DLD1 (cell line): Measurements from ENCODE around the gene SAT2.

Experiments
- in situ Hi-C: cut with HindIII; loops from 2 replicates; pipeline ENCODE4 v1.10.0; 2017; ENCODE audit warnings: low sequenced_read_pairs

SAT2 gene

GRCh38 chr17:7592422-7593021, 35.1 kb downstream of the SAT2 start:
- in situ Hi-C loops, result no loop called here

- in situ Hi-C loops, result no loop called here
Observed at GRCh38 chr17:7591596-7591995, 36.0 kb downstream of the SAT2 start.

DNA sequence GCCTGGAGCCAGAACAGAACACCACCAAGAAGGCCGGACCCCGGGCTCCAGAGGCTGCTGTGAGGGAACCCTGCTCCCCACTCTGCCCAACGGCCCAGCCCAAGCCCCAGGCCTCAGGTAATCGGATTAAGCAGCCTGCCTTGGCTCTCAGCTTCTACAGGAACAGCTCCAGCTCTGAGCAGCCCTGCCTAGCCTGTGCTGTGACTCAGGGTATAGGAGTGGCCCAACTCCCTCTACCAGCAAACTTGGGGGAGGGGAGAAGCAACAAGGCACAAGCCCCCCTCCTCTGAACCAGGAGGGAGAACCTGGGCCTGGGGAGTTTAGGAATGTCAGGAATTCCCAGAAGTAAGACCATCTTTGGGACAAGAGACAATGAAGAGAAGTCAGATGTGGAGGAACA, 36.9 kb downstream of the SAT2 start:
- in situ Hi-C loops, result no loop called here

- in situ Hi-C loops, result no loop called here
Observed at GRCh38 chr17:7589891-7590691, 37.5 kb downstream of the SAT2 start, which contains the start of gene SOX15. Gene SOX15, minus strand, starts transcription at chr17:7590094. Its CDS starts 418 bp downstream, at chr17:7589676.

- in situ Hi-C loops, result no loop called here
Observed at GRCh38 chr17:7589204-7589868, 38.3 kb downstream of the SAT2 start.

DNA sequence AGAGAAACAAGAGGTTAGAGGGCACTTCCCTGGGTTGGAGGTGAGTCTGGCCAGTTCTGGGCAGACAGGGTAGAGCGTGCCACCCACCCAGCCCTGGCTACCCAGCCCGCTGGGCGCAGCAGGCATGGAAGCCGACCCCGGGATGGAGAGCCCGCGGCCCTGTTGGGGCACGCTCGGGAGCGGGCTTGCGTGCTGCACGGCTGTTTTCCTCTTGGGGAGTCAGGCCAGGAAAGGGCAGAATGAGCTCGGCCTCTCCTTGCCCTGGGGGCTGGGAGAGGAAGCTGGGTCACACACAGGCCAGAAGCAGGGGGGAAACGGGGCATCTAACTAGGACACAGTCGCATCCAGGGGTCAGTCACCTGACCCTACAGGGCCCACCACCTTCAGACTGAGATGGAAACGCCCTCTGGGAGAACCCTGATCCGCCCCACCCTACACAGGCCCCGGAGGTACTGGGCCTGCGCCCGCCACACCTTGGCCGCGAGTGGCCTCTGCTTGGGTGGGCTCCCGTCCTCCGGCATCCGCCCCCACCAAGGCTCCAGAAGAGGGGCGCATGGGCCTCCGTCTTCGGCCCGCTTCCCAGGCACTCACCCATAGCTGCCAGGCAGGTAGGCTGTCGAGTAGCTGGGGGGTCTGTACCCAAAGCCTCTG, 38.9 kb downstream of the SAT2 start:
- in situ Hi-C loops, result no loop called here

DNA sequence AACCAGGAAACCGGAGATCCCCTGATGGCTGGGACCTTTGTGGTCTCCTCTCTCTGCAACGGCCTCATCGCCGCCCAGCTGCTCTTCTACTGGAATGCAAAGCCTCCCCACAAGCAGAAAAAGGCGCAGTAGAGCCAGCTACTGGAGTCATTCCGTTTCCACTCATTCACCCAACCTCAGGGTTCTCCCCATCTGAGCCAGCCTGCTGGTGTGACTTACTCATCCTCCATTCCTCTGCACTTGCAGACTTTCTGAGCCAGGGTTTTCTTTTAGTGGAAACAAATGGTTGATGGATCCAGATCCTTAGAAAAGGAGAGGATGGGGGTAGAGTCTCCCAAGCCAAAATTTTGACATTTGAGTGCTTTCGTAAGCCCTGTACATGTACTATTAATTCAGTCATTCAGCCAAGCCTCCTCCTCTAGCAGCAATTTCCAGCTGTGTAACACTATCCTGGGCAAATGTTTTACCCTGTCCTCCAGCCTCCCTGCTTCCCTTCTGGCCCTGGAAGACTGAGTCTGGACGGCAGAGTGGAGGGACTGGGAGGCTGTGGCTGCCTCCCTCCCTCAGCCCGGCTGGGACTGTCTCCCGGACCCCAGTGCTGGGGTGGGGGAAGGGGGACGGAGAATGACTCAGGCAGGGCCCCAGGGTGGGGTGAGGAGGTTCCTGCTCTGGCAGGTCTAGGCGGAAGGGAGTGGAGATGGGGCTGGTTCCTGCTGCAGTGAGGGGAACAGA, 40.0 kb downstream of the SAT2 start:
- in situ Hi-C loops, result no loop called here

DNA sequence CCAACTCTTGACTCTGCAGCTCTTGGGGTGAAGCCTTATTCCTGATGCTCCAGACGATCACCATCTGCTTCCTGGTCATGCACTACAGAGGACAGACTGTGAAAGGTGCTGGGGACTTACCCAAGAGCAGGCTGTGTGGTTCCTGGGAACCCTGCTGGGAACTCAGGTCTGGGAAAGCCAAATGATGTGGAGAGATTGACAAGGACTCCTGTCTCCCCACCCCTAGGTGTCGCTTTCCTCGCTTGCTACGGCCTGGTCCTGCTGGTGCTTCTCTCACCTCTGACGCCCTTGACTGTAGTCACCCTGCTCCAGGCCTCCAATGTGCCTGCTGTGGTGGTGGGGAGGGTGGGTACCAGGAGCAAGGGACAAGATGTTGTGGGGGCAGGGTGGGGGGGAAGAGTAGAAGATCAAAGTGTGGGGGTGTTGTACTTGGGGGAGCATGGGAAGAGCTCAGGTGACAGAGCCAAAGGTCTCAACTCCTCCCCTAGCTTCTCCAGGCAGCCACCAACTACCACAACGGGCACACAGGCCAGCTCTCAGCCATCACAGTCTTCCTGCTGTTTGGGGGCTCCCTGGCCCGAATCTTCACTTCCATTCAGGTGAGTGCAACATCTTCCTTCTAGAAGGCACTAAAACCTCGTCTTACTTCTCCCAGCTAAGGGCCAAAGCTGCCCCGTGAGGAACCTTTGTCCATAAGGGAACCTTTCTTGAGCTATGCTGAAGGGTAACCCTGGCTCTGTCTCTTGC, 40.8 kb downstream of the SAT2 start:
- in situ Hi-C loops, result no loop called here

DNA sequence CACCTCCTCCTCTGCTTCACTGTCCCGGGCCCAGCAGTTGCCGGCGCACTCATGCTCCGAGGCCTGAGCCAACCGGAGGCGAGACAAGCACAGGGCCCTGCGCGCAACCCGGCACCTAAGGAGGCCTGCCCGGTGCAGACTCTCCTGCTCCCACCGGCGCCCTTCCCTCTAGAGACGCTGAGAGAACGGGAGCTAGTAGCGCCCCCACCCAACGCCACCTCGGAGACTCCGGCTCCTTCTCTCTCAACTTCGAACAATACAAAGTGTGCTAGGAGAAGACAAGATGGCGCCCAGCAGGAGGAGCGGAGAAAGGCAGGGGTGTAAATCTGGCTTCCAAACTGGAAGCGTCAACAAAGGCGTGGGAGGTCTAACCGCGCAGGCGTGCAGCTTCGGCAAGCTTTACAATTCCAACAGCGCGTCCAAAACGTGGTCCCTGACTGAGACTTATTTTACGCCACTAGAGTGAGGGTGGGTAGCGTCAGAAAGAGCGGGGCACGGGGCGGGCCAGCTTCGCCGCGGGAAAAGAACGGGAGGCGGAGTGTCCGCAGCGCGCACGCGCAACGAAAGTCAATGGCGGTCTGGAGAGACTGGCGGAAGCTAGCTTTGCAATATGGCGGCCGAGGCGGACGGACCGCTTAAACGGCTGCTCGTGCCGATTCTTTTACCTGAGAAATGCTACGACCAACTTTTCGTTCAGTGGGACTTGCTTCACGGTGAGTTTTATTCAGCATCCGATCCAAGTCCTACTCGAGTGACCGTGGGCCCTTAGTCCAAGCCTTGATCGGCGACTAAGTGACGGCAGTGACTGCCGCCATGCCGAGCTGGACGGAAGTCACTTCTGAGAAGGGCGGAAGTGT, 44.1 kb downstream of the SAT2 start, which contains the start of gene MPDU1:
Gene MPDU1, plus strand, starts transcription at position 600 of the 857 bp plus-strand sequence. Its CDS starts 11 bp downstream, at position 611.
- in situ Hi-C loops, result no loop called here

DNA sequence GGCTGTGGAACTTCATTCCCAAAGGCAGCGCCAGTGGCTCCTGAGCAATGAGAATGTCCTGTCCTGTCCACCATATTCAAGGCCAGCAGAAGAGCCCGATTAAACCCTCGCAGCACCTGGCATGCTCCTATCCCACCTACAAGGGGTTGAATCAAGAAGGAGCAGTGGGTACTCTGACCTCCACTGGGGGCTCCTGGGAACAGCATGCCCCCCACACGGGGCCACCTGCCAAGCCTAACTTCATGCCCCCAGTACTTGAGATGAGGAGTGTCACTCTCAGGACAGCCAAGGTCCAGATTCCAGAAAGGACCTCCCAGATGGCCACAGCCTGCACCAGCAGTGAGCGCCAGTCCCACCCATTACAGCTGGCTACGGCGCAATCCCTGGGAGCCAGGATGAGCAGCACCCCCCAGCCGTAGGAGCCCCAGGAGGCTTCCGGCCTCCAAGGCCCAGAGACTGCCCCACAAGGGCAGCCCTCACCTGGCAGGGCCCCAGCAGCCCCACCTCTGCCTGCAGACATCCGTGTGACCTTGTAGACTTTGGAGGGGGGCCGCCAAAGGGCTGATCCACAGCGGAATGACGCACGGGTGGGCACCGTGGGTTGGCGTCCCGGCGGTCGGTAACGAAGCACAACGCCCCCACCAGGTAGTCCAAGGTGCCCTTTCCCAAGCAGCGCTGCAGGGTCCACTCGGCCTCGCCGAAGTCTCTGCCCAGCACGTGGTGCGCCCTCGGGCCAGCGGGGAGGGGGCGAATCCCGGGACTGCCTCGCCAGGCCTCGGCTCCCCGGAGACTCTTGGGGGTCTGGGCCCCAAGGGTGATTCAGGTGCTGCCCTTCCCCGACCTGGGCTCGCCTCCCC, 45.0 kb downstream of the SAT2 start:
- in situ Hi-C loops, result no loop called here

GRCh38 chr17:7580604-7581575, 46.7 kb downstream of the SAT2 start:
- in situ Hi-C loops, result no loop called here

DNA sequence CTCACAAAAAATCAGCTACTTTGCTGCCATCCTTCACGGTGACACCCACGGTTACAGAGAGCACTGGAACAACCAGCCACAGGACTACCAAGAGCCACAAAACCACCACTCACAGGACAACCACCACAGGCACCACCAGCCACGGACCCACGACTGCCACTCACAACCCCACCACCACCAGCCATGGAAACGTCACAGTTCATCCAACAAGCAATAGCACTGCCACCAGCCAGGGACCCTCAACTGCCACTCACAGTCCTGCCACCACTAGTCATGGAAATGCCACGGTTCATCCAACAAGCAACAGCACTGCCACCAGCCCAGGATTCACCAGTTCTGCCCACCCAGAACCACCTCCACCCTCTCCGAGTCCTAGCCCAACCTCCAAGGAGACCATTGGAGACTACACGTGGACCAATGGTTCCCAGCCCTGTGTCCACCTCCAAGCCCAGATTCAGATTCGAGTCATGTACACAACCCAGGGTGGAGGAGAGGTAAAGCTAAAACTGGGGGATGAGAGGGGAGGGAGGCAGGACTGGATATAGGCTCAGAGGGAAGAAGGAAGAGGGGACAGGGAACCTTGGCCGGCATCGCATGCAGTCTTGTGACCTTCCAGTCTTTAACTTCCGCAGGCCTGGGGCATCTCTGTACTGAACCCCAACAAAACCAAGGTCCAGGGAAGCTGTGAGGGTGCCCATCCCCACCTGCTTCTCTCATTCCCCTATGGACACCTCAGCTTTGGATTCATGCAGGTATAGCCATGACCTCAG, 47.6 kb downstream of the SAT2 start:
- in situ Hi-C loops, result no loop called here

DNA sequence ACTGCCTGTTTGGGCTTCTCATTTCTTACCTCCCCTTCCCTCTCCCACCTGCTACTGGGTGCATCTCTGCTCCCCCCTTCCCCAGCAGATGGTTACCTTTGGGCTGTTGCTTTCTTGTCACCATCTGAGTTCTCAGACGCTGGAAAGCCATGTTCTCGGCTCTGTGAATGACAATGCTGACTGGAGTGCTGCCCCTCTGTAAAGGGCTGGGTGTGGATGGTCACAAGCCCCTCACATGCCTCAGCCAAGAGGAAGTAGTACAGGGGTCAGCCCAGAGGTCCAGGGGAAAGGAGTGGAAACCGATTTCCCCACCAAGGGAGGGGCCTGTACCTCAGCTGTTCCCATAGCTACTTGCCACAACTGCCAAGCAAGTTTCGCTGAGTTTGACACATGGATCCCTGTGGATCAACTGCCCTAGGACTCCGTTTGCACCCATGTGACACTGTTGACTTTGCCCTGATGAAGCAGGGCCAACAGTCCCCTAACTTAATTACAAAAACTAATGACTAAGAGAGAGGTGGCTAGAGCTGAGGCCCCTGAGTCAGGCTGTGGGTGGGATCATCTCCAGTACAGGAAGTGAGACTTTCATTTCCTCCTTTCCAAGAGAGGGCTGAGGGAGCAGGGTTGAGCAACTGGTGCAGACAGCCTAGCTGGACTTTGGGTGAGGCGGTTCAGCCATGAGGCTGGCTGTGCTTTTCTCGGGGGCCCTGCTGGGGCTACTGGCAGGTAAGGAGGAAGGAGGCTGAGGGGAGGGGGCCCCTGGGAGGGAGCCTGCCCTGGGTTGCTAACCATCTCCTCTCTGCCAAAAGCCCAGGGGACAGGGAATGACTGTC, 48.4 kb downstream of the SAT2 start, which contains the start of gene CD68:
Gene CD68, plus strand, starts transcription at position 638 of the 833 bp plus-strand sequence. Its CDS starts 40 bp downstream, at position 678.
- in situ Hi-C loops, result no loop called here

- in situ Hi-C loops, result no loop called here
Observed at GRCh38 chr17:7577327-7578199, 50.1 kb downstream of the SAT2 start.
